ENCODE data around the gene NTM.

GRCh38 chr11:131506348-131506747 lies 135.9 kb downstream of the NTM start:
- TF ChIP-seq, protein P1, sequence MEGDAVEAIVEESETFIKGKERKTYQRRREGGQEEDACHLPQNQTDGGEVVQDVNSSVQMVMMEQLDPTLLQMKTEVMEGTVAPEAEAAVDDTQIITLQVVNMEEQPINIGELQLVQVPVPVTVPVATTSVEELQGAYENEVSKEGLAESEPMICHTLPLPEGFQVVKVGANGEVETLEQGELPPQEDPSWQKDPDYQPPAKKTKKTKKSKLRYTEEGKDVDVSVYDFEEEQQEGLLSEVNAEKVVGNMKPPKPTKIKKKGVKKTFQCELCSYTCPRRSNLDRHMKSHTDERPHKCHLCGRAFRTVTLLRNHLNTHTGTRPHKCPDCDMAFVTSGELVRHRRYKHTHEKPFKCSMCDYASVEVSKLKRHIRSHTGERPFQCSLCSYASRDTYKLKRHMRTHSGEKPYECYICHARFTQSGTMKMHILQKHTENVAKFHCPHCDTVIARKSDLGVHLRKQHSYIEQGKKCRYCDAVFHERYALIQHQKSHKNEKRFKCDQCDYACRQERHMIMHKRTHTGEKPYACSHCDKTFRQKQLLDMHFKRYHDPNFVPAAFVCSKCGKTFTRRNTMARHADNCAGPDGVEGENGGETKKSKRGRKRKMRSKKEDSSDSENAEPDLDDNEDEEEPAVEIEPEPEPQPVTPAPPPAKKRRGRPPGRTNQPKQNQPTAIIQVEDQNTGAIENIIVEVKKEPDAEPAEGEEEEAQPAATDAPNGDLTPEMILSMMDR (IDR thresholded peaks at IDR 0.05): no peak
- TF ChIP-seq POLR2A (IDR thresholded peaks at IDR 0.05): no peak

Measured in adrenal gland (tissue), 5 donors.